ENCODE measurements around the gene TEKTIP1.
A peak's percentile ranks its signal among the peaks of the same experiment; 100 is the strongest.

The TEKTIP1 gene

GRCh38 chr19:3538965-3539755 is at the start of gene TEKTIP1:
TSS of gene TEKTIP1 (plus strand) at chr19:3539174. CDS start at chr19:3539178, 4 bp downstream.
- no peak for DNase-seq (ENCODE audit: low read depth, low spot score)
- no peak within 1 kb of the TSS for H3K27ac ChIP-seq

GRCh38 chr19:3491396-3492119 is 47.4 kb upstream of the TEKTIP1 start:
- no peak for DNase-seq (ENCODE audit: low read depth, low spot score)
- no peak overlapping the region for H3K27ac ChIP-seq

- no peak overlapping the region for H3K27ac ChIP-seq
- DNase-seq (ENCODE audit: low read depth, low spot score) = no peak
These were observed 46.7 kb upstream of the TEKTIP1 start for GRCh38 chr19:3492131-3492839.

- no peak overlapping the region for H3K27ac ChIP-seq
- no peak for DNase-seq (ENCODE audit: low read depth, low spot score)
These were observed 46.1 kb upstream of the TEKTIP1 start for GRCh38 chr19:3492919-3493318.

- H3K27ac ChIP-seq = no peak overlapping the region
- no peak for DNase-seq (ENCODE audit: low read depth, low spot score)
These were observed 45.3 kb upstream of the TEKTIP1 start for GRCh38 chr19:3493651-3494050.

GRCh38 chr19:3494051-3494450 is 44.9 kb upstream of the TEKTIP1 start:
- no peak overlapping the region for H3K27ac ChIP-seq
- no peak for DNase-seq (ENCODE audit: low read depth, low spot score)

- H3K27ac ChIP-seq = no peak overlapping the region
- DNase-seq (ENCODE audit: low read depth, low spot score) = no peak
These were observed 44.4 kb upstream of the TEKTIP1 start for GRCh38 chr19:3494559-3494958.

- DNase-seq (ENCODE audit: low read depth, low spot score) = no peak
These were observed 42.3 kb upstream of the TEKTIP1 start for GRCh38 chr19:3496392-3497273.

GRCh38 chr19:3497757-3498520 is 41.0 kb upstream of the TEKTIP1 start:
- no peak for DNase-seq (ENCODE audit: low read depth, low spot score)
- H3K27ac ChIP-seq = no peak overlapping the region

More at GRCh38 chr19:3496392-3497273, 42.3 kb upstream of the TEKTIP1 start:
- no peak overlapping the region for H3K27ac ChIP-seq

- peak overlapping the region; percentile 81 for H3K27ac ChIP-seq
- DNase-seq (ENCODE audit: low read depth, low spot score) = no peak
These were observed 39.1 kb upstream of the TEKTIP1 start for GRCh38 chr19:3499738-3500428.

GRCh38 chr19:3500429-3501101 is 38.4 kb upstream of the TEKTIP1 start, which contains the start of gene DOHH:
TSS of gene DOHH (minus strand) at chr19:3500674. CDS start at chr19:3496814, 3,860 bp downstream.
- peak; percentile 77 for DNase-seq (ENCODE audit: low read depth, low spot score)
- peak within 1 kb of the TSS; percentile 81 for H3K27ac ChIP-seq

- DNase-seq (ENCODE audit: low read depth, low spot score) = no peak
- no peak overlapping the region for H3K27ac ChIP-seq
These were observed 37.2 kb upstream of the TEKTIP1 start for GRCh38 chr19:3501780-3502179.

GRCh38 chr19:3503036-3503572 is 35.9 kb upstream of the TEKTIP1 start:
- DNase-seq (ENCODE audit: low read depth, low spot score) = no peak
- H3K27ac ChIP-seq = no peak overlapping the region

GRCh38 chr19:3504735-3505134 is 34.2 kb upstream of the TEKTIP1 start:
- DNase-seq (ENCODE audit: low read depth, low spot score) = no peak
- H3K27ac ChIP-seq = peak overlapping the region; percentile 87

GRCh38 chr19:3505598-3506383 is 33.2 kb upstream of the TEKTIP1 start, which contains the start of gene FZR1:
TSS of gene FZR1 (plus strand) at chr19:3506311. CDS start at chr19:3522990, 16,679 bp downstream.
- peak within 1 kb of the TSS; percentile 87 for H3K27ac ChIP-seq

GRCh38 chr19:3506384-3507340 is 32.3 kb upstream of the TEKTIP1 start:
- H3K27ac ChIP-seq = peak overlapping the region; percentile 87
- no peak for DNase-seq (ENCODE audit: low read depth, low spot score)

More at GRCh38 chr19:3505598-3506383, 33.2 kb upstream of the TEKTIP1 start, which contains the start of gene FZR1:
- peak; percentile 89 for DNase-seq (ENCODE audit: low read depth, low spot score)

Measured in epithelial cell of prostate (primary cell).